OCI-LY1 (cell line): ENCODE data around the gene ZNF778.

Source experiments
- EZH2 ChIP-seq: fragments of 200-600 bp; sonication (generic), shearing (Covaris generic); IDR thresholded peaks from 2 replicates; pipeline ENCODE4 v1.8.0; 2017; ENCODE audit warnings: borderline replicate concordance, mixed run types, mild to moderate bottlenecking, antibody characterized with exemption, low read length, moderate library complexity, mixed read lengths
- TF ChIP-seq, protein P1 (sequence below): fragments of 200-600 bp; sonication (generic), shearing (Covaris generic); IDR thresholded peaks from 2 replicates; pipeline ENCODE4 v1.5.1; 2017; ENCODE audit warnings: mild to moderate bottlenecking, antibody characterized with exemption, low read length, moderate library complexity, mixed read lengths

GRCh38 chr16:89172171-89172527 lies 45.4 kb upstream of the ZNF778 start:
- TF ChIP-seq, protein P1, sequence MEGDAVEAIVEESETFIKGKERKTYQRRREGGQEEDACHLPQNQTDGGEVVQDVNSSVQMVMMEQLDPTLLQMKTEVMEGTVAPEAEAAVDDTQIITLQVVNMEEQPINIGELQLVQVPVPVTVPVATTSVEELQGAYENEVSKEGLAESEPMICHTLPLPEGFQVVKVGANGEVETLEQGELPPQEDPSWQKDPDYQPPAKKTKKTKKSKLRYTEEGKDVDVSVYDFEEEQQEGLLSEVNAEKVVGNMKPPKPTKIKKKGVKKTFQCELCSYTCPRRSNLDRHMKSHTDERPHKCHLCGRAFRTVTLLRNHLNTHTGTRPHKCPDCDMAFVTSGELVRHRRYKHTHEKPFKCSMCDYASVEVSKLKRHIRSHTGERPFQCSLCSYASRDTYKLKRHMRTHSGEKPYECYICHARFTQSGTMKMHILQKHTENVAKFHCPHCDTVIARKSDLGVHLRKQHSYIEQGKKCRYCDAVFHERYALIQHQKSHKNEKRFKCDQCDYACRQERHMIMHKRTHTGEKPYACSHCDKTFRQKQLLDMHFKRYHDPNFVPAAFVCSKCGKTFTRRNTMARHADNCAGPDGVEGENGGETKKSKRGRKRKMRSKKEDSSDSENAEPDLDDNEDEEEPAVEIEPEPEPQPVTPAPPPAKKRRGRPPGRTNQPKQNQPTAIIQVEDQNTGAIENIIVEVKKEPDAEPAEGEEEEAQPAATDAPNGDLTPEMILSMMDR: no peak
- no peak for TF ChIP-seq EZH2
